Osteoblast (primary cell): Measurements from ENCODE around the gene ABCC4. TPM values are rescaled to one million over a fixed set of nuclear protein-coding genes. Genes with fewer than 3 reads are reported as not detected.

Experiments used
- DNase-seq: peaks from one replicate; pipeline ENCODE4 v3.0.0; 2011; ENCODE audit warnings: low spot score, mixed read lengths; ENCODE audit not compliant: insufficient read length; ENCODE audit errors: missing footprints
- H2AFZ ChIP-seq: 2 replicates; pipeline ENCODE4 v1.6.0; 2011; ENCODE audit warnings: mild to moderate bottlenecking, low read length
- H3K27ac ChIP-seq: 2 replicates; pipeline ENCODE4 v1.5.1; 2011; ENCODE audit warnings: mild to moderate bottlenecking, low read depth, low read length, moderate library complexity
- H3K27me3 ChIP-seq: 2 replicates; pipeline ENCODE4 v1.6.0; 2012; ENCODE audit warnings: mild to moderate bottlenecking, control low read depth, inconsistent platforms, low read length, moderate library complexity; ENCODE audit not compliant: insufficient read depth
- H3K36me3 ChIP-seq: 2 replicates; pipeline ENCODE4 v1.5.1; 2011; ENCODE audit warnings: mild to moderate bottlenecking, low read length, control low read depth, moderate library complexity; ENCODE audit not compliant: insufficient read depth
- H3K4me1 ChIP-seq: 2 replicates; pipeline ENCODE4 v1.5.1; 2011; ENCODE audit warnings: mild to moderate bottlenecking, low read length, control low read depth, moderate library complexity; ENCODE audit not compliant: insufficient read depth
- H3K4me2 ChIP-seq: 2 replicates; pipeline ENCODE4 v1.6.0; 2011; ENCODE audit warnings: mild to moderate bottlenecking, low read length; ENCODE audit not compliant: insufficient read depth
- H3K4me3 ChIP-seq: fragments of 200-600 bp; sonication (generic); 3 replicates; pipeline ENCODE4 v1.5.1; 2012; ENCODE audit warnings: mild to moderate bottlenecking, low read length, inconsistent platforms; ENCODE audit not compliant: insufficient read depth
- H3K79me2 ChIP-seq: 2 replicates; pipeline ENCODE4 v1.6.0; 2012; ENCODE audit warnings: mild to moderate bottlenecking, low read length, control low read depth, inconsistent platforms; ENCODE audit not compliant: insufficient read depth
- H3K9me3 ChIP-seq: 2 replicates; pipeline ENCODE4 v1.5.1; 2011; ENCODE audit warnings: low read depth, low read length, control low read depth
- H4K20me1 ChIP-seq: 2 replicates; pipeline ENCODE4 v1.6.0; 2012; ENCODE audit warnings: mild to moderate bottlenecking, low read length, control low read depth; ENCODE audit not compliant: insufficient read depth
- CTCF ChIP-seq: IDR thresholded peaks from 2 replicates; pipeline ENCODE4 v1.5.1; 2011; ENCODE audit warnings: mild to moderate bottlenecking, low read depth, low read length, moderate library complexity; ENCODE audit errors: extremely low read depth
- total RNA-seq: library from RNA; depleted of rRNA; stranded (reverse); fragments of >200 nt; gene quantifications from 2 replicates; pipeline ENCODE4 v1.2.3, GENCODE V29; 2012

The ABCC4 gene
- total RNA-seq, 1 donor: 27.5 TPM

GRCh38 chr13:95229855-95230254, 71.4 kb downstream of the ABCC4 start:
- no peaks in the 10 kb centered on the region for H3K27me3 ChIP-seq
- no peak overlapping the region for H3K4me3 ChIP-seq
- no peak overlapping the region for H3K27ac ChIP-seq
- H3K9me3 ChIP-seq: no peaks in the 10 kb centered on the region
- no peak for DNase-seq
- no peaks in the 10 kb centered on the region for H4K20me1 ChIP-seq
- no peaks in the 10 kb centered on the region for H3K4me1 ChIP-seq
- H3K36me3 ChIP-seq: no peaks in the 10 kb centered on the region
- no peaks in the 10 kb centered on the region for H3K79me2 ChIP-seq
- no peak overlapping the region for H2AFZ ChIP-seq
- no peak for TF ChIP-seq CTCF
- H3K4me2 ChIP-seq: no peak overlapping the region

- Histone ChIP-seq H3K27me3 (no peaks in the 10 kb centered on the region), H3K9me3 (no peaks in the 10 kb centered on the region), H3K4me1 (no peaks in the 10 kb centered on the region), H2AFZ (no peak overlapping the region), H3K36me3 (no peaks in the 10 kb centered on the region), H4K20me1 (no peaks in the 10 kb centered on the region), H3K27ac (no peak overlapping the region), H3K4me2 (no peak overlapping the region), H3K4me3 (no peak overlapping the region), H3K79me2 (no peaks in the 10 kb centered on the region)
- TF ChIP-seq CTCF: no peak
- DNase-seq: no peak
Measured at GRCh38 chr13:95228130-95228529, 73.1 kb downstream of the ABCC4 start.

- H3K79me2 ChIP-seq: no peaks in the 10 kb centered on the region
- no peak overlapping the region for H3K27ac ChIP-seq
- DNase-seq: no peak
- no peak overlapping the region for H2AFZ ChIP-seq
- H3K4me2 ChIP-seq: no peak overlapping the region
- no peaks in the 10 kb centered on the region for H3K27me3 ChIP-seq
- H3K4me1 ChIP-seq: no peaks in the 10 kb centered on the region
- no peak for TF ChIP-seq CTCF
- H3K9me3 ChIP-seq: no peaks in the 10 kb centered on the region
- no peak overlapping the region for H3K4me3 ChIP-seq
- H3K36me3 ChIP-seq: no peaks in the 10 kb centered on the region
- H4K20me1 ChIP-seq: no peaks in the 10 kb centered on the region
Measured at GRCh38 chr13:95226932-95227695, 74.1 kb downstream of the ABCC4 start.

- H3K4me3 ChIP-seq: no peak overlapping the region
- no peaks in the 10 kb centered on the region for H3K9me3 ChIP-seq
- no peak for DNase-seq
- no peak for TF ChIP-seq CTCF
- H3K27ac ChIP-seq: no peak overlapping the region
- no peaks in the 10 kb centered on the region for H3K79me2 ChIP-seq
- no peaks in the 10 kb centered on the region for H3K4me1 ChIP-seq
- no peaks in the 10 kb centered on the region for H3K27me3 ChIP-seq
- H2AFZ ChIP-seq: no peak overlapping the region
- H3K36me3 ChIP-seq: no peaks in the 10 kb centered on the region
- H3K4me2 ChIP-seq: no peak overlapping the region
- no peaks in the 10 kb centered on the region for H4K20me1 ChIP-seq
Measured at GRCh38 chr13:95226476-95226875, 74.8 kb downstream of the ABCC4 start.
